BLaER1 treated with 17β-estradiol and CSF1 and Interleukin-3, amounts not matched to agents 10 nM and 100 nM (cell line): ENCODE measurements around the gene TP63.
"Not testable (repeated sequence)": the region's sequence is repeated elsewhere in the genome, so short reads cannot be mapped to it uniquely, and the experiment has no call there.

Source experiments
- H3K27ac ChIP-seq, 11 experiments: shearing (Covaris generic); formaldehyde crosslinking; 2 replicates each; pipeline ENCODE4 v1.8.1; 2022
- H3K27me3 ChIP-seq, 11 experiments: shearing (Covaris generic); formaldehyde crosslinking; 2 replicates each; pipeline ENCODE4 v1.8.1; 2022
- H3K36me3 ChIP-seq, 11 experiments: shearing (Covaris generic); formaldehyde crosslinking; 2 replicates each; pipeline ENCODE4 v1.8.1; 2022
- H3K4me1 ChIP-seq, 10 experiments: shearing (Covaris generic); formaldehyde crosslinking; 2 replicates each; pipeline ENCODE4 v1.8.1; 2022
- H3K4me2 ChIP-seq, 11 experiments: shearing (Covaris generic); formaldehyde crosslinking; 2 replicates each; pipeline ENCODE4 v1.8.1; 2022
- H3K4me3 ChIP-seq, 10 experiments: shearing (Covaris generic); formaldehyde crosslinking; 2 replicates each; pipeline ENCODE4 v1.8.1; 2022
- H3K9ac ChIP-seq, 11 experiments: shearing (Covaris generic); formaldehyde crosslinking; 2 replicates each; pipeline ENCODE4 v1.8.1; 2022
- H3K9me3 ChIP-seq, 11 experiments: shearing (Covaris generic); formaldehyde crosslinking; replicated peaks in 1 of 11; 2 replicates each; pipeline ENCODE4 v1.8.1; 2022
- H4K20me1 ChIP-seq, 11 experiments: shearing (Covaris generic); formaldehyde crosslinking; 2 replicates each; pipeline ENCODE4 v1.8.1; 2022
- Cebpa-rat ChIP-seq, 11 experiments: shearing (Covaris generic); IDR thresholded peaks; 2 replicates each; pipeline ENCODE4 v1.8.1; 2022

The TP63 gene

GRCh38 chr3:189636048-189636447, 4.9 kb downstream of the TP63 start:
- TF ChIP-seq Cebpa-rat (IDR thresholded peaks at IDR 0.05): no peak

GRCh38 chr3:189637750-189638149, 6.6 kb downstream of the TP63 start:
- H3K4me2 ChIP-seq: peak overlapping the region in 1 of 11 experiments; percentile 3; a peak in 1 of 22 replicates
- H3K9me3 ChIP-seq: no peaks in the 10 kb centered on the region
- no peaks in the 10 kb centered on the region for H4K20me1 ChIP-seq
- TF ChIP-seq Cebpa-rat (IDR thresholded peaks at IDR 0.05): no peak
- H3K9ac ChIP-seq: no peak overlapping the region
- H3K4me1 ChIP-seq: peaks cover 0 to 6% (median 0%) of the 10 kb centered on the region in 10 experiments; a peak in 5 of 20 replicates
- no peaks in the 10 kb centered on the region for H3K36me3 ChIP-seq
- no peaks in the 10 kb centered on the region for H3K27me3 ChIP-seq
- H3K4me3 ChIP-seq: no peak overlapping the region
- no peak overlapping the region for H3K27ac ChIP-seq

More at GRCh38 chr3:189636048-189636447, 4.9 kb downstream of the TP63 start:
- Histone ChIP-seq H3K27ac (no peak overlapping the region), H3K36me3 (no peaks in the 10 kb centered on the region), H3K9me3 (no peaks in the 10 kb centered on the region), H3K4me2 (no peak overlapping the region), H4K20me1 (no peaks in the 10 kb centered on the region), H3K27me3 (no peaks in the 10 kb centered on the region), H3K4me3 (no peak overlapping the region), H3K4me1 (peaks cover 5 to 18% (median 15%) of the 10 kb centered on the region in 10 experiments; a peak in 18 of 20 replicates), H3K9ac (no peak overlapping the region)

- Histone ChIP-seq H3K4me1 (peaks cover 0 to 6% (median 0%) of the 10 kb centered on the region in 10 experiments; a peak in 1 of 20 replicates), H3K4me2 (peak overlapping the region in 2 of 11 experiments; percentile 2 to 3; a peak in 1 of 22 replicates), H3K36me3 (no peaks in the 10 kb centered on the region), H3K27ac (no peak overlapping the region), H3K9ac (no peak overlapping the region), H3K9me3 (no peaks in the 10 kb centered on the region), H3K4me3 (no peak overlapping the region), H3K27me3 (no peaks in the 10 kb centered on the region), H4K20me1 (no peaks in the 10 kb centered on the region)
- no peak for TF ChIP-seq Cebpa-rat (IDR thresholded peaks at IDR 0.05)
These were observed 7.3 kb downstream of the TP63 start for GRCh38 chr3:189638276-189639031.

GRCh38 chr3:189641776-189642175, 10.6 kb downstream of the TP63 start:
- H3K4me1 ChIP-seq: peaks cover 0 to 6% (median 0%) of the 10 kb centered on the region in 10 experiments; a peak in 1 of 20 replicates
- H3K27me3 ChIP-seq: no peaks in the 10 kb centered on the region
- no peak overlapping the region for H3K27ac ChIP-seq
- H3K36me3 ChIP-seq: no peaks in the 10 kb centered on the region
- no peak overlapping the region for H3K9ac ChIP-seq
- TF ChIP-seq Cebpa-rat (IDR thresholded peaks at IDR 0.05): no peak
- H3K4me2 ChIP-seq: no peak overlapping the region
- H4K20me1 ChIP-seq: no peaks in the 10 kb centered on the region
- no peaks in the 10 kb centered on the region for H3K9me3 ChIP-seq
- H3K4me3 ChIP-seq: no peak overlapping the region

- Histone ChIP-seq H3K4me3 (no peak overlapping the region), H4K20me1 (no peaks in the 10 kb centered on the region), H3K4me2 (no peak overlapping the region), H3K36me3 (no peaks in the 10 kb centered on the region), H3K27ac (no peak overlapping the region), H3K9me3 (peaks cover 0 to 13% (median 6%) of the 10 kb centered on the region in 11 experiments; a peak in 10 of 22 replicates), H3K27me3 (no peaks in the 10 kb centered on the region), H3K9ac (no peak overlapping the region), H3K4me1 (no peaks in the 10 kb centered on the region)
- no peak for TF ChIP-seq Cebpa-rat (IDR thresholded peaks at IDR 0.05)
These were observed 15.8 kb downstream of the TP63 start for GRCh38 chr3:189646853-189647542.

- Histone ChIP-seq H3K4me3 (no peak overlapping the region), H3K27ac (no peak overlapping the region), H3K36me3 (no peaks in the 10 kb centered on the region), H4K20me1 (no peaks in the 10 kb centered on the region), H3K9me3 (peaks cover 13 to 29% (median 21%) of the 10 kb centered on the region in 11 experiments), H3K9ac (no peak overlapping the region), H3K27me3 (no peaks in the 10 kb centered on the region), H3K4me1 (no peaks in the 10 kb centered on the region), H3K4me2 (no peak overlapping the region)
- no peak for TF ChIP-seq Cebpa-rat (IDR thresholded peaks at IDR 0.05)
These were observed 20.9 kb downstream of the TP63 start for GRCh38 chr3:189652042-189652441.

GRCh38 chr3:189655617-189656016, 24.4 kb downstream of the TP63 start:
- Histone ChIP-seq H3K4me1 (no peaks in the 10 kb centered on the region), H3K36me3 (no peaks in the 10 kb centered on the region), H4K20me1 (no peaks in the 10 kb centered on the region), H3K9ac (no peak overlapping the region), H3K27ac (no peak overlapping the region), H3K9me3 (peaks cover 13 to 30% (median 17%) of the 10 kb centered on the region in 11 experiments), H3K4me2 (no peak overlapping the region), H3K27me3 (no peaks in the 10 kb centered on the region), H3K4me3 (no peak overlapping the region)
- no peak for TF ChIP-seq Cebpa-rat (IDR thresholded peaks at IDR 0.05)

- no peak overlapping the region for H3K27ac ChIP-seq
- no peaks in the 10 kb centered on the region for H3K36me3 ChIP-seq
- peaks cover 6 to 21% (median 15%) of the 10 kb centered on the region in 11 experiments; a peak in 17 of 22 replicates for H3K9me3 ChIP-seq
- no peak overlapping the region for H3K4me2 ChIP-seq
- no peaks in the 10 kb centered on the region for H4K20me1 ChIP-seq
- peaks cover 0 to 7% (median 0%) of the 10 kb centered on the region in 10 experiments; a peak in 1 of 20 replicates for H3K4me1 ChIP-seq
- no peak for TF ChIP-seq Cebpa-rat (IDR thresholded peaks at IDR 0.05)
- H3K27me3 ChIP-seq: no peaks in the 10 kb centered on the region
- H3K9ac ChIP-seq: no peak overlapping the region
- no peak overlapping the region for H3K4me3 ChIP-seq
These were observed 28.4 kb downstream of the TP63 start for GRCh38 chr3:189659571-189659970.

GRCh38 chr3:189664311-189664710, 33.1 kb downstream of the TP63 start:
- Histone ChIP-seq H4K20me1 (no peaks in the 10 kb centered on the region), H3K27me3 (no peaks in the 10 kb centered on the region), H3K4me2 (0 out of 22 replicates have a peak overlapping the region, but pooled peaks of 2 of the 11 experiments have one; percentile 9 to 16), H3K9me3 (0 out of 22 replicates have a peak, but pooled peaks cover 0 to under 1% (median 0%) of the 10 kb centered on the region in 11 experiments), H3K9ac (no peak overlapping the region), H3K4me3 (no peak overlapping the region), H3K27ac (no peak overlapping the region), H3K36me3 (no peaks in the 10 kb centered on the region), H3K4me1 (peaks cover 0 to 8% (median 0%) of the 10 kb centered on the region in 10 experiments; a peak in 1 of 20 replicates)
- TF ChIP-seq Cebpa-rat (IDR thresholded peaks at IDR 0.05): no peak; a peak in 2 of 22 replicates

GRCh38 chr3:189672346-189672745, 41.2 kb downstream of the TP63 start:
- not testable (repeated sequence) for H3K27me3 ChIP-seq, H3K36me3 ChIP-seq, H3K4me1 ChIP-seq, H3K9ac ChIP-seq, H3K27ac ChIP-seq, H4K20me1 ChIP-seq, H3K9me3 ChIP-seq, H3K4me3 ChIP-seq
- H3K4me2 ChIP-seq: peak overlapping the region in 1 of 11 experiments; percentile 34; a peak in 2 of 22 replicates
